Measurements from ENCODE around the gene CGB8. TPM values are rescaled to one million over a fixed set of nuclear protein-coding genes. Genes with fewer than 3 reads are reported as not detected.
A peak's percentile ranks its signal among the peaks of the same experiment; 100 is the strongest.

CGB8 gene
- total RNA-seq, 2 donors from 2014 or later = not detected

DNA sequence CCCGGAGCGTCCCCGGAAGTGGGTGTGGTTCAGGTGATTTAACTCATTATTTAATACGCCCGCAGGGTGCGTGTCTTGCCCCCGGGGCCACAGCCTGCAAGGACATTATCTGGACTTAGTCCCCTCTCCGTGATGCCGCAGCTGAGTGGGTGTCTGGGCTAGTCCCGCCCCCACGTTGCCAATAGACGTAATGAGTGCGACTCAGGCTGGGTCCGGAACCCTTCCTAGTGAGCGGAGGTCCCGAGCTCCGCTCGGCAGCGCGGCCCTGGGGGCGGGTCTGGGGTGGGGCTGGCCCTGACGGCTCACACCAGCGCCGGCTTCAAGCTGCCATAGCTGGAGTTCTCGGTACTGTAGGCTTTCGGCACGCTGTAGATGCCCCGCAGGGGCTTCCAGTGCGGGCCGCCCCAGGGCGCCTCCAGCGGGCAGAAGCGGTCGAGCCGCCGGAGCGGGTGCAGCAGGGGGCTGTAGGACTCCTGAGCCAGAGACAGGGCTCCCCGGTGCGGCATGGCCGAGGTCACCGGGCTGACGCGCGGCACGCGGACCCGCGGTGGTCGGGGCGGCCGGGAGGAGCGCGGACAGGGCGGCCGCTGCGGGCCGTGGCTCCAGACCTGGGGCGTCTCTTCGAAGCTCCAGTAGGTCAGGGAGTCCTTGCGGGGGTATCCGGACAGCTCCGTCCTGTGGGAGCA, 31.1 kb downstream of the CGB8 start:
- no peak overlapping the region for H3K27ac ChIP-seq (ENCODE audit: low read depth, low read length)
- no peak overlapping the region for H3K27ac Mint-ChIP-seq
- peak; percentile 87 for DNase-seq
- peaks cover 25% of the 10 kb centered on the region for H3K36me3 Mint-ChIP-seq (ENCODE audit: low read depth)
- peaks cover 12% of the 10 kb centered on the region for H3K27me3 ChIP-seq (ENCODE audit: control insufficient read depth, insufficient read depth, low read length, poor library complexity, severe bottlenecking)
- 6% methylated on average over 35 to 62 of the region's 62 CpGs for WGBS, 2 experiments (ENCODE audit: insufficient coverage in 1 of 2, insufficient read length in 1 of 2)
- TF ChIP-seq, protein P1, sequence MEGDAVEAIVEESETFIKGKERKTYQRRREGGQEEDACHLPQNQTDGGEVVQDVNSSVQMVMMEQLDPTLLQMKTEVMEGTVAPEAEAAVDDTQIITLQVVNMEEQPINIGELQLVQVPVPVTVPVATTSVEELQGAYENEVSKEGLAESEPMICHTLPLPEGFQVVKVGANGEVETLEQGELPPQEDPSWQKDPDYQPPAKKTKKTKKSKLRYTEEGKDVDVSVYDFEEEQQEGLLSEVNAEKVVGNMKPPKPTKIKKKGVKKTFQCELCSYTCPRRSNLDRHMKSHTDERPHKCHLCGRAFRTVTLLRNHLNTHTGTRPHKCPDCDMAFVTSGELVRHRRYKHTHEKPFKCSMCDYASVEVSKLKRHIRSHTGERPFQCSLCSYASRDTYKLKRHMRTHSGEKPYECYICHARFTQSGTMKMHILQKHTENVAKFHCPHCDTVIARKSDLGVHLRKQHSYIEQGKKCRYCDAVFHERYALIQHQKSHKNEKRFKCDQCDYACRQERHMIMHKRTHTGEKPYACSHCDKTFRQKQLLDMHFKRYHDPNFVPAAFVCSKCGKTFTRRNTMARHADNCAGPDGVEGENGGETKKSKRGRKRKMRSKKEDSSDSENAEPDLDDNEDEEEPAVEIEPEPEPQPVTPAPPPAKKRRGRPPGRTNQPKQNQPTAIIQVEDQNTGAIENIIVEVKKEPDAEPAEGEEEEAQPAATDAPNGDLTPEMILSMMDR (conservative IDR thresholded peaks at IDR 0.05) = peak; percentile 62
- no peak overlapping the region for H3K9ac ChIP-seq (ENCODE audit: extremely low read depth, low read length, poor library complexity, severe bottlenecking)
- no peaks in the 10 kb centered on the region for H3K4me1 ChIP-seq (ENCODE audit: control insufficient read depth, insufficient read depth, low read length)
- H3K27me3 Mint-ChIP-seq (ENCODE audit: insufficient read depth) = peaks cover 45% of the 10 kb centered on the region
- no peaks in the 10 kb centered on the region for H3K9me3 ChIP-seq (ENCODE audit: control insufficient read depth, low read length)
- H3K4me3 Mint-ChIP-seq = peak overlapping the region; percentile 46
- peaks cover 7% of the 10 kb centered on the region for H3K4me1 Mint-ChIP-seq
- H3K9me3 Mint-ChIP-seq = no peaks in the 10 kb centered on the region
- peak overlapping the region; percentile 69 for H3K4me3 ChIP-seq (ENCODE audit: low read length)
- peaks cover 6% of the 10 kb centered on the region for H3K36me3 ChIP-seq (ENCODE audit: control insufficient read depth, insufficient read depth, low read length)

- WGBS, 2 experiments (ENCODE audit: insufficient coverage in 1 of 2, insufficient read length in 1 of 2) = 78 to 89% methylated on average over 11 to 17 of the region's 17 CpGs
- no peaks in the 10 kb centered on the region for H3K9me3 Mint-ChIP-seq
- TF ChIP-seq, protein P1 (conservative IDR thresholded peaks at IDR 0.05) = no peak
- H3K9me3 ChIP-seq (ENCODE audit: control insufficient read depth, low read length) = no peaks in the 10 kb centered on the region
- peaks cover 41% of the 10 kb centered on the region for H3K27me3 Mint-ChIP-seq (ENCODE audit: insufficient read depth)
- H3K27ac Mint-ChIP-seq = no peak within 1 kb of the TSS
- H3K36me3 Mint-ChIP-seq (ENCODE audit: low read depth) = peaks cover 29% of the 10 kb centered on the region
- H3K36me3 ChIP-seq (ENCODE audit: control insufficient read depth, insufficient read depth, low read length) = peaks cover 6% of the 10 kb centered on the region
- H3K27me3 ChIP-seq (ENCODE audit: control insufficient read depth, insufficient read depth, low read length, poor library complexity, severe bottlenecking) = peaks cover 12% of the 10 kb centered on the region
- H3K4me1 ChIP-seq (ENCODE audit: control insufficient read depth, insufficient read depth, low read length) = no peaks in the 10 kb centered on the region
- peak within 1 kb of the TSS; percentile 46 for H3K4me3 Mint-ChIP-seq
- no peak within 1 kb of the TSS for H3K9ac ChIP-seq (ENCODE audit: extremely low read depth, low read length, poor library complexity, severe bottlenecking)
- H3K27ac ChIP-seq (ENCODE audit: low read depth, low read length) = no peak within 1 kb of the TSS
- H3K4me3 ChIP-seq (ENCODE audit: low read length) = peak within 1 kb of the TSS; percentile 69
- no peak for DNase-seq
- H3K4me1 Mint-ChIP-seq = peaks cover 7% of the 10 kb centered on the region
These were observed 31.8 kb downstream of the CGB8 start, which contains the start of gene LHB for GRCh38 chr19:49017041-49017665. TSS of gene LHB (minus strand) at chr19:49017091. CDS start at chr19:49017081, 10 bp downstream.

- Mint-ChIP-seq H3K36me3 (ENCODE audit: low read depth) (peaks cover 31% of the 10 kb centered on the region), H3K27ac (no peak overlapping the region), H3K4me1 (peaks cover 7% of the 10 kb centered on the region), H3K4me3 (no peak overlapping the region), H3K9me3 (no peaks in the 10 kb centered on the region), H3K27me3 (ENCODE audit: insufficient read depth) (peaks cover 33% of the 10 kb centered on the region)
- H3K4me3 ChIP-seq (ENCODE audit: low read length) = no peak overlapping the region
- TF ChIP-seq, protein P1 (conservative IDR thresholded peaks at IDR 0.05) = no peak
- no peak for DNase-seq
- H3K9ac ChIP-seq (ENCODE audit: extremely low read depth, low read length, poor library complexity, severe bottlenecking) = no peak overlapping the region
- no peaks in the 10 kb centered on the region for H3K9me3 ChIP-seq (ENCODE audit: control insufficient read depth, low read length)
- peaks cover 10% of the 10 kb centered on the region for H3K36me3 ChIP-seq (ENCODE audit: control insufficient read depth, insufficient read depth, low read length)
- no peak overlapping the region for H3K27ac ChIP-seq (ENCODE audit: low read depth, low read length)
- 93% methylated on average over 24 of the region's 29 CpGs; no CpG with 5 or more reads in 1 of the 2 experiments for WGBS, 2 experiments (ENCODE audit: insufficient coverage in 1 of 2, insufficient read length in 1 of 2)
- H3K4me1 ChIP-seq (ENCODE audit: control insufficient read depth, insufficient read depth, low read length) = no peaks in the 10 kb centered on the region
- H3K27me3 ChIP-seq (ENCODE audit: control insufficient read depth, insufficient read depth, low read length, poor library complexity, severe bottlenecking) = peaks cover 12% of the 10 kb centered on the region
These were observed 32.7 kb downstream of the CGB8 start for GRCh38 chr19:49016067-49016839.
